Mesodermal cell (in vitro differentiated cells): ENCODE measurements around the gene MBD3L5.

Experiments used
- H3K27ac ChIP-seq: 2 replicates; pipeline ENCODE4 v1.7.0; 2013; ENCODE audit warnings: mild to moderate bottlenecking, low read depth, low read length, moderate library complexity; ENCODE audit not compliant: severe bottlenecking
- H3K36me3 ChIP-seq: 2 replicates; pipeline ENCODE4 v1.7.1; 2013; ENCODE audit warnings: mild to moderate bottlenecking, low read length, moderate library complexity; ENCODE audit not compliant: control insufficient read depth, insufficient read depth
- H3K4me1 ChIP-seq: one replicate; pipeline ENCODE4 v1.7.1; 2013; ENCODE audit warnings: mild to moderate bottlenecking, low read length; ENCODE audit not compliant: insufficient read depth, control insufficient read depth, poor library complexity, severe bottlenecking
- H3K4me3 ChIP-seq: 2 replicates; pipeline ENCODE4 v1.7.0; 2013; ENCODE audit warnings: low read length, control low read depth, mild to moderate bottlenecking; ENCODE audit not compliant: insufficient read depth, poor library complexity, severe bottlenecking; ENCODE audit errors: extremely low read depth
- H3K9me3 ChIP-seq: 2 replicates; pipeline ENCODE4 v1.7.1; 2013; ENCODE audit warnings: mild to moderate bottlenecking, low read length, moderate library complexity; ENCODE audit not compliant: control insufficient read depth
- WGBS, 2 experiments: methylation state at CpG; one replicate each; pipeline ENCODE4 v1.1.5; 2013; ENCODE audit warnings: missing lambda C conversion rate in 2 of 2; ENCODE audit not compliant: insufficient coverage in 2 of 2; 5-methylcytosine and 5-hydroxymethylcytosine counted together

MBD3L5 gene

GRCh38 chr19:7069042-7069903, 38.9 kb downstream of the MBD3L5 start, which contains the start of gene ZNF557:
TSS of gene ZNF557 (plus strand) at chr19:7069703. CDS start at chr19:7075075, 5,372 bp downstream.
- Histone ChIP-seq H3K27ac (peak within 1 kb of the TSS; percentile 80), H3K36me3 (peaks cover 37% of the 10 kb centered on the region), H3K4me3 (peak within 1 kb of the TSS; percentile 97), H3K9me3 (peaks cover 4% of the 10 kb centered on the region), H3K4me1 (no peaks in the 10 kb centered on the region)
- WGBS, 2 experiments = 1 to 3% methylated on average over 48 to 51 of the region's 56 CpGs

- Histone ChIP-seq H3K27ac (peak overlapping the region; percentile 80), H3K36me3 (peaks cover 43% of the 10 kb centered on the region), H3K4me3 (peak overlapping the region; percentile 97), H3K4me1 (no peaks in the 10 kb centered on the region), H3K9me3 (peaks cover 3% of the 10 kb centered on the region)
- WGBS, 2 experiments = 2 to 4% methylated on average over 6 to 7 of the region's 12 CpGs
Observed at GRCh38 chr19:7069904-7070226, 39.5 kb downstream of the MBD3L5 start.

GRCh38 chr19:7072541-7072940, 42.2 kb downstream of the MBD3L5 start:
- WGBS, 2 experiments = 91 to 97% methylated on average over 6 of the region's 6 CpGs
- Histone ChIP-seq H3K27ac (no peak overlapping the region), H3K4me1 (no peaks in the 10 kb centered on the region), H3K4me3 (no peak overlapping the region), H3K36me3 (peaks cover 69% of the 10 kb centered on the region), H3K9me3 (peaks cover 16% of the 10 kb centered on the region)

- Histone ChIP-seq H3K27ac (no peak overlapping the region), H3K9me3 (peaks cover 29% of the 10 kb centered on the region), H3K36me3 (peaks cover 92% of the 10 kb centered on the region), H3K4me1 (no peaks in the 10 kb centered on the region), H3K4me3 (no peak overlapping the region)
- WGBS, 2 experiments = 95 to 99% methylated on average over 19 to 26 of the region's 29 CpGs
Observed at GRCh38 chr19:7074705-7075282, 44.4 kb downstream of the MBD3L5 start.

DNA sequence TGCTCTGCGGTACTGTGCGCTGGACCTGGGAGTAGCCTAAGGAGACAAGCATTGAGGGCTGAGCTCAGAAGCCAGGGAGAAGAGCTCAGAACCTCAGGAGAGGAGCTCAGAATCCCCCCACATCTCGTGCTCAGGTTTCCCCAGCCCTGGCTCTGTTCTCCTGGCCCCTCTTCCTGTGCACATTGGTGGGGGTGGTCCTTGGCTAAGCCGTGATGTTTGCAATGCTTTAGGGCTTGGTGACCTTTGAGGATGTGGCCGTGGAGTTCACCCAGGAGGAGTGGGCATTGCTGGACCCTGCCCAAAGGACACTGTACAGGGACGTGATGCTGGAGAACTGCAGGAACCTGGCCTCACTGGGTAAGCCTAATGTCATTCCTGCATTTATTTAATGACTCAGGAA, 45.8 kb downstream of the MBD3L5 start:
- Histone ChIP-seq H3K9me3 (peaks cover 43% of the 10 kb centered on the region), H3K36me3 (peaks cover 98% of the 10 kb centered on the region), H3K27ac (no peak overlapping the region)

GRCh38 chr19:7078008-7078407, 47.6 kb downstream of the MBD3L5 start:
- 100% methylated on average over 1 of the region's 2 CpGs; no CpG with 5 or more reads in 1 of the 2 experiments for WGBS, 2 experiments
- H3K27ac ChIP-seq = no peak overlapping the region
- H3K9me3 ChIP-seq = peaks cover 61% of the 10 kb centered on the region
- H3K4me1 ChIP-seq = no peaks in the 10 kb centered on the region
- no peak overlapping the region for H3K4me3 ChIP-seq
- H3K36me3 ChIP-seq = peaks cover 100% of the 10 kb centered on the region

More for the DNA sequence above, 45.8 kb downstream of the MBD3L5 start:
- no peak overlapping the region for H3K4me3 ChIP-seq
- WGBS, 2 experiments = 93 to 94% methylated on average over 4 to 5 of the region's 6 CpGs
- H3K4me1 ChIP-seq = no peaks in the 10 kb centered on the region
